Stimulated activated CD8-positive, alpha-beta memory T cell treated with anti-CD3 and anti-CD28 coated beads, Interleukin-4, amount 100 ng/mL, for 48 hours (primary cell): ENCODE data around the gene WNT11.

ENCODE experiments used
- DNase-seq: peaks from one replicate; pipeline ENCODE4 v3.0.0-alpha.2; 2020

Gene WNT11

GRCh38 chr11:76151556-76152085 lies 54.7 kb downstream of the WNT11 start:
- DNase-seq = no peak

GRCh38 chr11:76150141-76150540 lies 56.2 kb downstream of the WNT11 start:
- DNase-seq = no peak

- DNase-seq = no peak
These were observed 56.6 kb downstream of the WNT11 start for GRCh38 chr11:76149713-76150112.

- DNase-seq = no peak
These were observed 57.2 kb downstream of the WNT11 start for GRCh38 chr11:76148941-76149613.

- no peak for DNase-seq
These were observed 58.1 kb downstream of the WNT11 start for GRCh38 chr11:76148231-76148630.

GRCh38 chr11:76147106-76147740 lies 59.1 kb downstream of the WNT11 start:
- no peak for DNase-seq

GRCh38 chr11:76143274-76143673 lies 63.0 kb downstream of the WNT11 start:
- no peak for DNase-seq

GRCh38 chr11:76141901-76142588 lies 64.3 kb downstream of the WNT11 start:
- DNase-seq = no peak

GRCh38 chr11:76140912-76141574 lies 65.3 kb downstream of the WNT11 start:
- DNase-seq = no peak

- no peak for DNase-seq
These were observed 67.0 kb downstream of the WNT11 start for GRCh38 chr11:76139314-76139713.
